Measurements from ENCODE around the gene EYS.
"Not testable (repeated sequence)": the region's sequence is repeated elsewhere in the genome, so short reads cannot be mapped to it uniquely, and the experiment has no call there.

Gene EYS

DNA sequence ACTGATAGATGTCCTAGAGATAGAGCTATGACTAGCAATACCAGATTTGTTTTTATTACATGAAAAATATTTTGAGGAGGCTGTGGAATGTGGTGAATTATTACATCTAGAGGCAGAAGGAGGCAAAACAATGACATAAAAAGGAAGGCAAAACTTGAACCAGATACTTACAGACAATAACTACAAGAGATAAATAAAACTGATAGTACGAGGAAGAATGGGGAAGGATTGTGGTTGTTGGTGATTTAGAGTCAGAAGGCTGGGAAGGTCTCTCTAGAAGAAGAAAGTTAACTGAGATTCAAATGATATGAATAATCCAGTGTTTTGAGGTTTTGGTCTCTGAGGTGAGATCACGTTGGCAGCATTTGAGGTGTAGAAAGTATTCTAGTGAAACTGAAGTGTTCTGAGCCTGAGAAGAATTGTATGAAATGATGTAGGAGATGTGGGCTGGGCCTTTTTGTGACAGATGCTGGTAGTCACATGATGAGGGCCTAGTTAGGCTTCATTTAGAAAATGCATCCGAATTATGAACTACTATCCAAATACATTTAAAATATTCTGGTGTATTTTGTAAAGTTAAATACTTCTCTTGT, 589.1 kb downstream of the EYS start:
- H3K27ac ChIP-seq: no peak overlapping the region
- DNase-seq (ENCODE audit: low read depth, low spot score): no peak

DNA sequence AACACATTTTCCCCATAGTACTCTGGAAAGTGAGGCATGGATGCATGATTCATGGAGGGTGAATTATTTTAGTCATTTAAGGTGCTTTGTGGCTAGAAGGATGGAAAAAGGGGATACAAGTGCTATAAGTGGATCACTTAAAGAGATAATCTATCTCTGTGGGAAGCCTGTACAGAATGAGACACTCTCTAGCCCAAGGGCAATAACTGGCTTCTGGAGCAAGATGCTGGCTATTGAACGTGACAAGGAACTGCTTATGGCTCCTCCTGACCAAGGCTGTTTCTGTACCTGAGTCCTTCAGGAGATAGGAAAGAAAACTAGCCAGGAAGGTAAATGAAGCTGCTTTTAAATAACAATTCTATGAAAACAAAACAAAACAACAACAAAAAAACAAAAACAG, 590.7 kb downstream of the EYS start:
- DNase-seq (ENCODE audit: low read depth, low spot score): no peak
- H3K27ac ChIP-seq: no peak overlapping the region

DNA sequence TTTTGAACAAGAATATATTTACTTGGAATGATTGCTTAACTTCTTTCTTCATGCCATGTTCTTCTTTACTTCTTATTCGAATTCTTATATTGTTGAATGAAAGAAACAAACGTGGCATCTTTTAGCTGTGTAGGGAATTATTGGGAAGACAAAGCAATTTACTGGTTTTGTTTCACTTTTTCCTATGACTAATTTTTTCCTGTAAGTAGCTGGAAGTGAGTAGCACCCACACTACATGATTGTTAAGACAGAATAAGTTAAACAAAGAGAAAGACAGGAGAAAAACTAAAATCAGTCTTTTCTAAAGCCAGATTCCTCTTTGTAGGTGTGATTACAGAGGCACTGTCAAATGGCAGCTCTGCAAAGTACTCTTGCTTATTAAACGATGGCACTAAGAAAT, 593.4 kb downstream of the EYS start:
- DNase-seq (ENCODE audit: low read depth, low spot score): no peak
- H3K27ac ChIP-seq: no peak overlapping the region

DNA sequence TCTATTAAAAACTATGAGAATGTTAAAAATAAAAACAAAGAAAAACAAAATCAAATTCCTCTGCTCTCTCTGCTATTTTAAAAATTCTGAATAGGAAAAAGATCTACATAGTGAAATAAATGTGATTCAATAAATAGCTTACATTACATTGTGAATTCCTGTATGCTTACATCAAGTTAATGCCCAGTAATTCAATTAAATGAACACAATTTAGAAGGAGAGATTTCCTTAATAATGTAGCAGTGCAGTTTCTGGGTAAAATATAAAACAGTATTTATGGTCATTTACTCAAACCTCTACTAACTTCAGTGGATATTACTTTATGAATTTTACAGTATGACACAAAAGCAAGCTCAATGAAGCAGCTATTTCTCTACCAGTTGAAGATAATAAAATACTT, 594.6 kb downstream of the EYS start:
- H3K27ac ChIP-seq: no peak overlapping the region
- no peak for DNase-seq (ENCODE audit: low read depth, low spot score)

DNA sequence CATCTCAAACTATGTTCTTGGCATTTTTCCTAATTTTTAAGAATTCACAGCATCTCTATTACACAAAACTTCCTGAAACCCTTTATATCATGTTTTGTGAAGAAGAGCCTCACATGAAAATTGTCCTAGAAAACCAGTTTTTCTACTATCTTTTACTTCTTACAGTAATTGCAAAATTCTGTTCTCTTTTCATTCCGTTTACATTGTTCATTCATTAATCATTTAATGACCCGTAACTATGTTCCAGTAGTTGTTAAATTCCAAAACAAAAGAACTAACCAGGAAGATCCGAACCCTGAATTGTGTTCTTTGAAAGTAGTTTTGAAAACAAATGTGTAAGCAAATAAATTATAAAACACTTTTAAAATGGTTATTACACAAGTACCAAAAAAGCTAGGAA, 597.0 kb downstream of the EYS start:
- H3K27ac ChIP-seq: no peak overlapping the region
- no peak for DNase-seq (ENCODE audit: low read depth, low spot score)

DNA sequence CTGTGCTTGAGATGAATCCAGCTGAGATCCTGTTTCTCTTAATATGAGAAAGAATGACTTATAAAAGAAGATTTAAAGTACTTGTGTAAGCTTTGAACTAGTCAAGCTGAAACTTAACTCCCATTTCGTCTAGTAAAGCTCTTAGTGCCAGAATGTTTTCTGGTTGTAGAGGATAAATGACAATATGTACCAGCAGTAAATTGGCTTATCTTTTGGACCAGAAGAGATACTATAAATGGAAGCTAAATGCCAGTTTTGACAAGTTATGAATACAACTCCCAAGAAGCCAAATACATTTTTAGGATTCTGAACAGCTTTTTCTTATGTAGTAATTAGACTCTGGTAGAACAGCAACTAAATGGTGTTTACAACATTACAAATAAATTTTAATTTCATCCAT, 608.7 kb downstream of the EYS start:
- DNase-seq (ENCODE audit: low read depth, low spot score): no peak
- no peak overlapping the region for H3K27ac ChIP-seq

DNA sequence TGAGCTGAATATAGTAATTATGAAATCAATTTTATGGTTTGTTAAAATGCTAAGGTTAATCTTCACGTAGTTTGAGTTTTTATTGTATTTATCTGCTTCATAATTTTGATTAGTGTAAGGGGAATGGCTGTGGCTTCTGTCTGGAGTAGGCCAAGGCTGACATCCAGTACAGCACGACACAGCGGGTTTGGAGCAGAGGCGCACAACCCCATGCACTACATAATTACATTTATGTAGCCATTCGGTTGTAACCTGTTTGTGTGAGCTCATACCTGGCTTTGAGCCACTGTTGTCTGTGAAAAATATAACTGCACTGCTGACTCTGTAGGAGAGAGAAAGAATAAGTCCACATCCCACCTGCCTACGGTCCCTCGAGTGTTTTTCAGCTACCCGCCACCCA, 615.5 kb downstream of the EYS start:
- H3K27ac ChIP-seq: no peak overlapping the region
- DNase-seq (ENCODE audit: low read depth, low spot score): no peak

DNA sequence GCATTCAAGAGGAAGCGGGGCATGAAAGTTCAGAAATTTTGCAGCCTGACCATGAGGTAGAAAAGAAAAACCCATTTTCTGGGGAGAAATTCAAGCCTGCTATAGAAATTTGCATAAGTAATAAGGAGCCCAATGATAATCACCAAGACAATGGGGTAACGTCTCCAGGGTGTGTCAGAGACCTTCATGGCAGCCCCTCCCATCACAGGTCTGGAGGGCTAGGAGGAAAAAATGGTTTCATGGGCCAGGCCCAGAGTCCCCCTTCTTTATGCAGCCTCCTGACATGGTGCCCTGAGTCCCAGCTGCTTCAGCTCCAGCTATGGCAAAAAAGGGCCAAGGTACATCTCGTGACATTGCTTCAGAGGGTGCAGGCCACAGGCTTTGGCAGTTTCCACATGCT, 618.5 kb downstream of the EYS start:
- DNase-seq (ENCODE audit: low read depth, low spot score): no peak

DNA sequence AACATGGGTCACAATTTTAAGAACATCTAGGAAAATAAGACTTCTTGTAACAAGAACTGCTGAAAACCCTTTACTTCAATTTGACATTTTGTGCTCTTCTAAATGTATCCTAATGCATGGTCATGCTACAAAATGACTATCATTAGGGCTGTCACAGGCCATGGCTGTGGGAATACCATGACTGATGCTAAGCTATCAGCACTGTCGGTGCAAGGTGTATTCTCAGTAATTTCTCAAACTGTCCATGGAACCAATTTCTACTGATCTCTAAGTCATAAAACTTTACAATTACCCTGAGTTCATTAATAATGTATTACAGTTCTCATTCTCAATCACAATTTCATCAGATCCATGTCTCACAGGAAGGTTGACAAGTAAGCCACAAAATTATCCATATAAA, 625.3 kb downstream of the EYS start:
- no peak overlapping the region for H3K27ac ChIP-seq
- no peak for DNase-seq (ENCODE audit: low read depth, low spot score)

More for the DNA sequence above, 618.5 kb downstream of the EYS start:
- H3K27ac ChIP-seq: no peak overlapping the region

DNA sequence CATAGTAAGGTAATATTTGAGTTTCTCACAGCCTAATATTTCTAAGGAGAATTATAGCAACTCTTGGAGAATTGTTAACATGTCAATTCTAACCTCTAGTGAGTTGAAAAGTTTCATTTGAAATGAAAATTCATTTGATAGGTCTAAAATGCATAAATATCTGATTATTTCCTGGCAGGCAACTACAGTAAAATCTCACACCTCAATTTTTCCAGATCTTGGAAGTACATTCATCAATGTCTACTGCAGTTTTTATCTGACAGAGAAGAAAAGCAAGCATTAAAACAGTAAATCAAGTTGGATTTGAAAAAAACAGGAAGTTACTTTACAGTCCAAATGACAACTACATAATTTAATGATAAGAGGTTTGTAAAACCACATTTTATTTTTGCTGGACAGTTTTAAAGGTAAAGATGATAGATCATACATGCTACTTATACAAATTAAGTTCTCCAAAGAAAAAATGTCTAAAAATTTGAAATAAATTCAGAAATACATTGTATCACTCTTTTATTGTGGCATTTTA, 631.3 kb downstream of the EYS start:
- H3K27ac ChIP-seq: no peak overlapping the region
- no peak for DNase-seq (ENCODE audit: low read depth, low spot score)

DNA sequence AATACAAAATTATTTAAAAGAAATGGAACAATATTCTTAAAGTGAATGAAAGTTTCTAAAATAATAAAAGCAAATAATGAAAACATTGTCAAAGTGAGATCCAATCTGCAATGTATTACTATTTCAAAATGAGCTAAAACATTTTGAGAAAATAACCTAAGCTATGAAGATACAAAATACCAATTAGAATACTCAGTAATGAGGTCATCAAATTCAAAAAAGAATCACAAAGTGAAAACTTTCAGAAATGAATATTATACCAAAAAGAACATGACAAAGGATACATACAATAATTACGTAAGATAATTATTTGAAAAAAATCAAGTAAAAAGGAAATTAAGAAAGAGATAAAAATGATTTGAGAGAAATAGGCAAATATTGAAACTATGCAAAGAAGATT, 634.5 kb downstream of the EYS start:
- H3K27ac ChIP-seq: no peak overlapping the region
- DNase-seq (ENCODE audit: low read depth, low spot score): no peak

DNA sequence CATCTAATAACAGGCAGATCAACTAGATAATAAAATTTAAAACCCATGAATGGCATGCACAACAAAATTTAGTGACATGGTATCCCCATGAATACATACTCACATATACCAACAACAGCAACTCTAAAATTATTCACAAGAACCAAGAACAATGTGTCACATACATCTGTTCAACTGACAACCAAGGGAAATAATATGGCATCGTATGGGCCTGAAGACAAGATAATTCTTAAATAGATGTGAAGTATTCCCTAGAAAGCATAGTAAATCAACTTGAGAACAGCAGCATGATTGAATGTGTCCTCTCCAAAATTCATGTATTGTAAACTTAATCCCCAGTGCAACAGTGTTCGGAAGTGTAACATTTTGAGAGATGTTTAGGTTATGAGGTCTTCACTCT, 635.5 kb downstream of the EYS start:
- no peak overlapping the region for H3K27ac ChIP-seq
- DNase-seq (ENCODE audit: low read depth, low spot score): no peak

DNA sequence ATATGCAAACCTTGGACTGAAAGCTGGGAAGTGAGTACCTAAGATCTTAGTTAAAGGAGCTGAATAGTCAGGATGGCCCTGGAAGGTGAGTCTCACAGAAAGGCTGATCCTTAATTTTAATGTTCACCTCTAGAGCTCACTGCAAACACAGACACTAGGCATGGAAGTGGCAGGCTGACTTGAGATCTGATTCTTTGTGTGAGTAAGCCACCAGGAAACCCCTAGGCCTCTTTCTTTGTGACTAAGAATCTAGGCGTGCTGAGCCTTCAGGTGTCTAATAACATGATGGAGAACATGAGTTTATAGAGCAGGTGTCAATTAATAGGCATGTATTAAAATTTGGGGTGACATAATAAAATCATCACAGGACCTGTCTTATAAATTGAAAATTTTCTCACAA, 642.2 kb downstream of the EYS start:
- H3K27ac ChIP-seq: no peak overlapping the region
- no peak for DNase-seq (ENCODE audit: low read depth, low spot score)

DNA sequence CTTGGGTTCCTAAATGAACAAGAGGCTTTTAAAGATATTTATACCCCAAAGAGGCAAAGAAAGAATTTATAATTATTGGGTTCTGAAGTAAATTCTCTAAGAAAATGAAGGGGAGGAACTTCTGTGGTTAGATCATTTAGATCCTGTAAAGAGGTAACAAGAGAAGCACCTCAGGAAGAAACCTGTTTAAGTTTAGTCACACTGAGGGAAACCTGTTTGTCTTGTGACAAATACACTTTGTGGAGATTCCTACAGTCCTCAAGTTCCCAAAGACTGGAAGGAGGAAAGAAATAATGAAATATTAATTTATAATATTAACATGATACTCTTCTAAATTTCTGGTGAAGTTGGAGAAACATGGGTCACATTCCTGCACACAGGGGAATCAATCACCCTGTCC, 647.5 kb downstream of the EYS start:
- no peak overlapping the region for H3K27ac ChIP-seq
- DNase-seq (ENCODE audit: low read depth, low spot score): no peak

DNA sequence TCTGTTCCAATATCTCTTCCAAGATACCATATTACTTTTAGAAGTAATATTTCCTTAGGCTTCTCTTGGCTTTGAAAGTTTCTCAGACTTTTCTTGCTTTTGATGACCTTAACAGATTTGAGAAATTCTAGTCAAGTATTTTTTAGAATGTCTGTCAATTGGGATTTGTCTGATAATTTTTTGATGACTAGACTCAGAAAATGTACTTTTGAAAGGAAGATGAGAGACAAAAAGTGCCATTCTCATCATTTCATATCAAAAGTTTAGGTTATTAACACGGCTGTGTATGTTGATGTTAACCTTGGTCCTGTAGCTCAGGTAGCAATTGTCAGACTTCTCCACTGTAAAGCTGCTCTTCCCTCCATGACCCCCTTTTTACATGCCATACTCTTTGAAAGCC, 651.5 kb downstream of the EYS start:
- H3K27ac ChIP-seq: no peak overlapping the region
- DNase-seq (ENCODE audit: low read depth, low spot score): no peak

DNA sequence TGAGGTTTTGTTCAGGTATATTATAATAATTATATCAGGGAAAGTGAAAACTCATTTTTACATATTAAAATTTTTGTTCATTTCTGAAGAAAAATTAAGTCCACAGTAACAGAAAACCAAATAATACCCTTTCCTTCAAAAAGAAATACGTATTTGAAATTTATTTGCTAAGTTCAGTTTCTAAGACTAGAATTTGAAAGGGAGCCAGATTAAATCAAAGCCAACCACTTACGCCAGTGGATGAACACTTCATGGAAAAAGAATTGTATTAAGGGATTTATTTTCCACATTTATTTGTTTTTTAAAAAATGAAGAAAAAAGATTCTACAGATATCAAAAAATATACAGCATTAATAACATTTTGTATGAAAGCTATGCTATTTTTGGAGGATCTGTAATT, 654.4 kb downstream of the EYS start:
- DNase-seq (ENCODE audit: low read depth, low spot score): no peak
- no peak overlapping the region for H3K27ac ChIP-seq

DNA sequence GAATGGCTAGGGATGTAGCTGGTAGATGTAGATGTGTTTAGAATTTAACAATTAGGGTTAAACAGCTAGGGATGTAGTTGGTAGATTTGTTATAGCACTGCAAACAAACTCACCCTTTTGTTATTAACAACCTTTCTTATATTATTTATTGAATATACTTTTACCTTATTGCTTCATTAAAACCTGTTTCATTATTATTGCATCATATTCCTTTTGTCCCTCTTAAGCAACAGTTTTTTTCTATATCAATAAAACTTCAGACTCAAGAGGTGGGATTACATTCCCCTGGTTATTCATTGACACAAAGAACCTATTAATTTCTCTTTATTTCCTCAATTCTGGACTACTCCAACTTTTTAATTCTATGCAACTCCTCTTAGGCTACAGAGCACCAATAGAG, 661.2 kb downstream of the EYS start:
- no peak for DNase-seq (ENCODE audit: low read depth, low spot score)
- no peak overlapping the region for H3K27ac ChIP-seq

DNA sequence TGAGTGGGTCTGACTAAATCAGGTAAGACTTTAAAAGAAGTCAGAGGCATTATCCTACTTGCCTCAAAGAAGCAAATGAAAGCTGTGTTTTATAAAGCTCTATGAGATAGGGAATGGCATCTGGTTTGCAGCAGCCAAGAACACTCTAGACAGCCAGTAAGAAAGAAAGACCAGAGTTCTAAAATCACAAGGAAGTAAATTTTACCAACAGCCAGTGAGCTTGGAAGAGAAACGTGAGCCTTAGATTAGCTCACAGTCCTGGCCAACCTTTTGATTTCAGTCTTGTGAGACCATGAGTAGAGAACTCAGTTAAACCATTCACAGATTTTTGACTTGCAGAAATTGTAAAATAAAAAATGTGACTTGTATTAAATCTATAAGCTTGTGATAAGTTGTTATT, 693.0 kb downstream of the EYS start:
- H3K27ac ChIP-seq: no peak overlapping the region
- no peak for DNase-seq (ENCODE audit: low read depth, low spot score)

DNA sequence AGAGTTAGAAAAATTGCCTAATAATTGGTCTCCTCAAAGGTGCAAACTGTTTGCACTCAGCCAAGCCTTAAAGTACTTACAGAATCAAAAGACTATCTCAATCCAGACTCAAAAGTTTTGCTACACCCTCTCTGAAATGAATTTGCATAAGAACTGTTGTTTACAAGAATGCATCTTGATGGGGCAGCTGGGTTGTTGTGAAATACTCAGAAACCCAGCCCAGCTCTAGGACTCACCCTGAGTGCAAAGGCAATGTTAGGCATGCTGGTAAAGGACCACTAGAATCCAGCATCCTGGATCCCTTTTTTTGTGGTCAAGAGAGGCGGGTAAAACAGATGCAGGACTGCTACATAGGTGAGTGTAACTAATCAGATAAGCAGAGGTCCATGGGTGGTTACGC, 700.2 kb downstream of the EYS start:
- DNase-seq (ENCODE audit: low read depth, low spot score): no peak
- H3K27ac ChIP-seq: no peak overlapping the region

DNA sequence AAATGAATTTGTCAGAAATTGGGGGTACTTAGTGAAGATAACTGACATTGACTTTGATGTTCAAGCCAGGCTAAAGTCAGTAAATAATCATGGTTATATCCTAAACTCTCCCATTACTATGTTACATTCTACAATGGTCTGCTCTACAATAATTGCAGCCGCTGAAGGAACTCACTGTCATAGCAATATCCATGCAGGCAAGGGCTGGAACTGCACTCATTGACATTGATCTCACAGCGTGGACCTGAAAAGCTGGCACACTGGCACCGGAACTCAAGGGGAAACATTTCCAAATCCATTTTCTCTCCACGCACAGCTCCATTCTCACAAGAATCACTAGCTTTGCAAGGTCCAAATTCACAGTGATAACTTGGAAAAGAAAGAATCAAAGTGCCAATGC, 702.7 kb downstream of the EYS start:
- no peak overlapping the region for H3K27ac ChIP-seq
- no peak for DNase-seq (ENCODE audit: low read depth, low spot score)

DNA sequence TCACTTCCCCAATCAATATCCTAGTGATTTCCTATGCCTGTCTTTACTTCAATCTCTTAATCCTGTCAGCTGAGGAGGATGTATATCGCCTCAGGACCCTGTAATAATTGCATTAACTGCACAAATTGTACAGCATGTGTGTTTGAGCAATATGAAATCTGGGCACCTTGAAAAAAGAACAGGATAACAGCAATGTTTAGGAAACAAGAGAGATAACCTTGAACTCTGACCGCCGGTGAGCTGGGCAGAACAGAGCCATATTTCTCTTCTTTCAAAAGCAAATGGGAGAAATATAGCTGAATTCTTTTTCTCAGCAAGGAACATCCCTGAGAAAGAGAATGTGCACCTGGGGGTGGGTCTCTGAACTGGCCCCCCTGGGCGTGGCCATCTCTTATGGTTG, 704.1 kb downstream of the EYS start:
- DNase-seq (ENCODE audit: low read depth, low spot score): not testable (repeated sequence)

DNA sequence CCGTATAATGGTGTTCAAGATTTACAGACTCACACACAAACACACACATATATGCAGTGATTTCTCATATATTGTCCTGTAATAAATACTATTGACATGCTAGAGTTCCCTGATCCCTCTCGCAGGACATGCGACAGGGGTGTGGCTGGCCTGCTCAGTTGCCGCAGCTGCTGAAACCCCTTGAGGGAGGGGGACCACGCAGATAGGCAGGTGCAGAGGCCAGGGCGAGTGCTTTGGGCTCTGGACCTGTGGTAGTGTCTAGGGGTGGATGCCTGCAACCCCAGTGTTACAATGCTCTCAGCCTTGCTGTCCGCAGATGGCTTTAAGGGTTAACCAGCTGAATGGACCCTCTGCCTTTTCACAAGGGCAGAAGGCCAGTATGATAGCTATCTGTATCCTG, 706.2 kb downstream of the EYS start:
- H3K27ac ChIP-seq: no peak overlapping the region
- no peak for DNase-seq (ENCODE audit: low read depth, low spot score)

More for the DNA sequence above, 704.1 kb downstream of the EYS start:
- not testable (repeated sequence) for H3K27ac ChIP-seq

DNA sequence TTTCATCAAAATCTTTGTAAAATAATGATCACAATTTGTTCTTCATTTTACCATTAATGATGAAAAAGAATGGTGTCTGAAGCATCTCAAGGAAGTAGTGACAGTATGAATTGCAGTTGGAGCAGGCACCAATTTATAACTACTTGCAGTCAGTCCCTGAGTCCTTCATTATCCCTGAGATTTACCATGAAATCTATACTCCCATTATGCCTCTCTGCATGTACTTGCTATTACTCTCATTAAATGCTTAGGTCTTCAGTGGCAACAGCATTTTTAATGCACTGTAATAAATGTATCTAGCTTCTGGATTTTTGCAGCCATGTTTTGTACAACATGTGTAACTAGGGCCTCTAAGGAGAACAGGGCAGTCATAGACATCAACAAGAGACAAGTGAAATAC, 708.8 kb downstream of the EYS start:
- DNase-seq (ENCODE audit: low read depth, low spot score): no peak
- H3K27ac ChIP-seq: no peak overlapping the region

Data from epithelial cell of prostate (primary cell).